ENCODE data around the gene PKP2. TPM values are rescaled to one million over a fixed set of nuclear protein-coding genes. Genes with fewer than 3 reads are reported as not detected.
"Not testable (repeated sequence)": the region's sequence is repeated elsewhere in the genome, so short reads cannot be mapped to it uniquely, and the experiment has no call there.

The PKP2 gene
- polyA plus RNA-seq, 3 donors, result 21.0 to 23.4 (median 21.7) TPM

GRCh38 chr12:32902287-32902997 lies 5.9 kb upstream of the PKP2 start:
- DNase-seq, result no peak

GRCh38 chr12:32901553-32901952 lies 5.0 kb upstream of the PKP2 start:
- no peak for DNase-seq

DNA sequence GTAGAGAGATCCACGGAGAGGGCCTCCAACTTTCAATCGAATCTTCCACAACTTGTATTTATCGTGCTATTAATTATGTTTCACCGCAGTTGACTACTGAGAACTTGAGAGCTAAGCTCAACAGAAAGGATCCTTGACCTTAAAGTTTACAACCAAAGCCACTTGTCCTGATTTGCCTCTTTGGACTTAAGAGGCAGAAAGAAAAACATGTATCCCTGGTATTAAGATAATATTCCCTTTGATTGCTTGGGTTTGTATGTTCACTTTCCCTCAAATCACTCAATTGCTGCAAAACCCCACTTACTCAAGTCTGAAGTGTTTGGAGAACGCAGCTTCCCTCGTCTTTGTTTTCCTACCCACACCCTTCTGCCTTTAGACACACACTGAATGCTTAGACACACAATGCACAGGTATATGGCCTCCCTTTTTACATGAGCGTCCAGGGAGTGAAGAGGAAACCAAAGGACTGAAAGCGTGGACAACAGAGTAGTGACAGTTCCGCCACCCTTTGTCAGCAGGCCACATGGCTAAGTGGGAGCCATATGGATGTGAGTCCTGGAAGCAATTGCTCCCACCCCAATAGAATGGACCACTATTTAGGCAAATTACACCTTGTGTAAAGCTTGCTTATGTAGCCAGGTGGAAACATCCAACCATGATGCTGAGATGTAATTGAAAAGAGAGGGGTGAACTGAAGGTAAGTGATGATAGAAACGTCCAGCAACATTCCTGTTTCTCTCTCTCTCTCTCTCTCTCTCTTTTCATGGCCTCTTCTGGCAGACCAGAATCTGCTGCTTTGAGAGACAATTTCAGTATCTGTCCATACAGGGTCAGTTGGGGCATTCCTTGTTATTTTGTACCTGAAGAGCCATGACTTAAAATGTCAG lies 1.4 kb upstream of the PKP2 start:
- DNase-seq, result no peak

GRCh38 chr12:32897281-32897610 lies 669 bp upstream of the PKP2 start:
- no peak for DNase-seq

- no peak for DNase-seq
These were observed 717 bp downstream of the PKP2 start for GRCh38 chr12:32895688-32896431.

GRCh38 chr12:32894566-32894965 lies 2.0 kb downstream of the PKP2 start:
- DNase-seq, result no peak

DNA sequence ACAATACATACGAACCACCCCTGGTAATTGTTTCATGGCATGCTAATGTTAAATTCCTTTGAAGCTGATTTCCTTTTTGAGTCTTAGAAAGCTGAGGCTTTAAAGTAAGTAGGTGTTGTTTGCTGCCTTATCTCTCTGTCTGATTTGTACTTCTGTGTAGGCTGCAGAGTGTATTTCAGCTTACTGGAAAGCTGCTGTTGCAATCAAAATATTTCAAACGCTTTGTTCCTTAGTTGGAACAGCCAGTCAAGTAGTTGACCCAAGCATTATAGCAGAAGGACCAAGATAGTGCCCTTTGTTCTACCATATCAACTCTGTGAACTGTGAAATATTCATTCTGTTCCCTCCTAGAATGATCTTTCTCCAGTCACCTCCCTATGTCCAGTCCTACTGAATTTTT lies 3.1 kb downstream of the PKP2 start:
- no peak for DNase-seq

DNA sequence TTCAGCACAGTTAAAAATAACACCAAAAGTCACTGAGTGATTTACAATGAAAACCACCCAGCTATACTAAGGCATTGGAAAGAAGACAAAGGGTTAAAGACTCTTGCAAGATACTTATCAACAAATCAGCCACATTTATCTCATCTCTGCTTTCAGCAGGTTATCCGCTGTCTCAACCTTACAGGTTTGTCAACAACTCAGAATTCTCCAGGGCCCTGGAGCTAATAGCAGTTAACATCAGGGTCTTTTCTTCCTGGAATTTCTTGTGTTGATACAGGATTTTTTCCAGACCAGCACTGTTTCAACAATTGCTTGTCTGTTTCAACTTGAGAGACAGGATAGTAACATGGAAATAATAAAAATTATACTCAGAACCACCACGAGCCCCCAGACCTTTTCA lies 3.5 kb downstream of the PKP2 start:
- DNase-seq, result no peak

DNA sequence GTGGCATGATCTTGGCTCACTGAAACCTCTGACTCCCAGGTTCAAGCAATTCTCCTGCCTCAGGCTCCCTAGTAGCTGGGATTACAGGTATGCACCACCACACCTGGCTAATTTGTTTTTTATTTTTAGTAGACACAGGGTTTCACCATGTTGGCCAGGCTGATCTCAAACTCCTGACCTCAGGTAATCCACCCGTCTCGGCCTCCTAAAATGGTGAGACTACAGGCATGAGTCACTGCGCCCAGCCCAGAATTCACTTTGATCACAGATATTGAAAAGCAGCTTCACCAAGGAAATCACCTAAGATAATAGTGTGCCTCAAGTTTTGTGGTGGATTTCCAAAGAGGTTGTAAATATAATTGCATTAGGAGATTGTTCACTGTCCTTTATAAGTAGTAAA lies 4.2 kb downstream of the PKP2 start:
- DNase-seq, result not testable (repeated sequence)

GRCh38 chr12:32891956-32892355 lies 4.6 kb downstream of the PKP2 start:
- DNase-seq, result no peak

GRCh38 chr12:32891526-32891925 lies 5.1 kb downstream of the PKP2 start:
- no peak for DNase-seq

DNA sequence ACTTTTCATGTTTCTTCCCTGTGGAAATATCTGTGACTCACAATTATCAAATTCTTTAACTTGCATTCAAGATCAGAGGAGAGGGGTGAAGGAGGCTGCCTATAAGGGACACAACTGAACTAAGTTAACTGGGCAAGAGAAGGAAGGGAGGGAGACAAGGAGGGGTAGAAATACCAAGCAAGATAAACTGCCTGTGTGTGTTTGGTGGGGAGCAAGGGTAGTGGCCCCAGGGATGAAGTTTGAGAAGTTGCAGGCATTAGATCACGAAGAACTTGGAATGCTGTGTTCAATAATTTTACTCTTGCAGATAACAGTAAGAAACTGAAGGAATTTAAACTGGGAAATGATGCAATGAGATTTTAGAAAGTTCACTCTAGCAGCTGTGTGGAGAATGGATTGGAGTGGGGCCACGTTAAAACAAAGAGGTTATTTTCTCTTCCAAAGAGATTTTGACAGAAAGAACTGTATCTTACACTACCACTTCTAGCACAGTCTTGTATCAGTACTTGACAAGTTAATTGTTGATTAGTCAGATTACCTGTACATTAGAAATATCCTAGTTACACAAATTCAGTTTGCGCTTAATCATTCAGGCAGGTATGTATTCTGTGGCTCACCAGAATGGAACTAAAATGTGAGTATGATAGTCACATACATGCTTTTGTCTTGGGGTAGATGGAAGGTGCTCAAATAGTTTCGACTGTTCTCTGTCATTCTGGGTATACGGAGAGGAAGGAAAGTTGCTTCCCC lies 7.4 kb downstream of the PKP2 start:
- DNase-seq, result no peak

GRCh38 chr12:32887058-32887457 lies 9.5 kb downstream of the PKP2 start:
- no peak for DNase-seq

DNA sequence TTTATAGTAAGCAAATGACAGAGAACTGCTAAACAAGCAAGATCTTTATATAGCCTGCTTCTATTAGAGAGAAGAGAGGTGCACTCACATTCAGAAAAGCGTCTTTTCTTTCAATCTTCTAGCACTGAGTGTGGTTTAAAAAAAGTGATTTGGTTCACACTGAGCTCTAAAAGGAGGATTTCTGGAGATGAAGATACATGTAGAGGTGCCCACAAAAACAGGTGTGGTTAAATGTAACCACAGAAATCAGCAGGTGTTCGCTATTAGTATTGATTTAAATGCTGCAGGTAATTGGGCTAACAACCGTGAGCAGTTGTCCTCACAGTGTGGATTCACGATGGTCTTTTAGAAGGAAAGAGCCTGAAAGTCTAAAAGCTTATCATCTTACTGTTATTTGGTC lies 10.7 kb downstream of the PKP2 start:
- DNase-seq, result no peak

DNA sequence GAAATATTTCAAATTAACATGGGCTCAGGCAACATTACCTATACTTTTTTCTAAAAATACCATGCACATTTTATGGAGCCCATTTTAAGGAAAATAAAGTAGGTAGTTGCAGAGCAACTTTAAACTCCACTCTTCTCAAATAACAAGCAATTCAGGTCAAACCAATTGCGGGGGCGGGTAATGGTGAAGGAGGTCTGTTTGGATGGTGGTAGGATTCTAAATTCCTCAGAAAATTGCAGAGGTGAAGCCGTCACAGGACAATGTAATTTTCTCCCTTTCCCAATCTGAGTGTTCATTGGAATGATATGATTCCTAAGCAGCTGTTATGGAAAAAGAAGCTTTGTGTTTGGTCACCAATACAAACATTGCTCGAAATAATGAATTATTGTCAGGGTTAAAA lies 11.6 kb downstream of the PKP2 start:
- DNase-seq, result no peak

DNA sequence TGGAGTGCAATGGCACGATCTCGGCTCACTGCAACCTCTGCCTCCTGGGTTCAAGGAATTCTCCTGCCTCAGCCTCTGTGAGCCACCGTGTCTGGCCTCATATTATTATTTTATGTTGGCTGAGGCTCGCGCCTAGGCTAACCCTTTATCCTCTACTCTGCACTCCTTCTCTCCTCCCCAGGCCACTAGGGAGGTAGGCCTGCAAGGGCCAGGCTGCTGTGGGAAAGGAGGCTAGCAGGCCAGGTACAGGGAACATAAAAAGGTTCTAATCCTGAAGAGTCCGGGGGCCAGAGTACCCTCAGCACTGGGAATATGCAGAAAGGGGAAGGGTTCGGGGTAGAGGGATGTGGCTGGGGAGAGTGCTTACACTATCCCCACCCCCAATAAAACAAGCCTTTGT lies 14.9 kb downstream of the PKP2 start:
- DNase-seq, result no peak

DNA sequence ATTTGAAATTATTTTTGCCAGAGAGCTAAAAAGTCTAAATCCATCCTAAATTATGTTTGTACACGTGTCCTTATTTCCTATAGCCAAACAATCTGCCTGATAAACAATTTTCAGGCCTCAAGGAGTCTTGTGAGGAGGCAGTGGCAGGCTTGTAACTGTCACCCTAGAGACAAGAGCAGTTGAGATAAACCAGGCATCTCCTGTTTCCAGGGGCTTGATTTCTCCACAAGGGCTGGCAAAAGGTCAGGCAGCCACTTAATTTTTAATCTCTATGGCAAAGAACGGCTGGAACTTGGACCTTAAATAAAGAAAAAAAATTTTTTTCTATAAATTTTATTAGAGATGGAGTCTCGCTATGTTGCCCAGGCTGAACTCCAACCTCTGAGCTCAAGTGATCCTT lies 15.5 kb downstream of the PKP2 start:
- no peak for DNase-seq

GRCh38 chr12:32879066-32879465 lies 17.5 kb downstream of the PKP2 start:
- not testable (repeated sequence) for DNase-seq

DNA sequence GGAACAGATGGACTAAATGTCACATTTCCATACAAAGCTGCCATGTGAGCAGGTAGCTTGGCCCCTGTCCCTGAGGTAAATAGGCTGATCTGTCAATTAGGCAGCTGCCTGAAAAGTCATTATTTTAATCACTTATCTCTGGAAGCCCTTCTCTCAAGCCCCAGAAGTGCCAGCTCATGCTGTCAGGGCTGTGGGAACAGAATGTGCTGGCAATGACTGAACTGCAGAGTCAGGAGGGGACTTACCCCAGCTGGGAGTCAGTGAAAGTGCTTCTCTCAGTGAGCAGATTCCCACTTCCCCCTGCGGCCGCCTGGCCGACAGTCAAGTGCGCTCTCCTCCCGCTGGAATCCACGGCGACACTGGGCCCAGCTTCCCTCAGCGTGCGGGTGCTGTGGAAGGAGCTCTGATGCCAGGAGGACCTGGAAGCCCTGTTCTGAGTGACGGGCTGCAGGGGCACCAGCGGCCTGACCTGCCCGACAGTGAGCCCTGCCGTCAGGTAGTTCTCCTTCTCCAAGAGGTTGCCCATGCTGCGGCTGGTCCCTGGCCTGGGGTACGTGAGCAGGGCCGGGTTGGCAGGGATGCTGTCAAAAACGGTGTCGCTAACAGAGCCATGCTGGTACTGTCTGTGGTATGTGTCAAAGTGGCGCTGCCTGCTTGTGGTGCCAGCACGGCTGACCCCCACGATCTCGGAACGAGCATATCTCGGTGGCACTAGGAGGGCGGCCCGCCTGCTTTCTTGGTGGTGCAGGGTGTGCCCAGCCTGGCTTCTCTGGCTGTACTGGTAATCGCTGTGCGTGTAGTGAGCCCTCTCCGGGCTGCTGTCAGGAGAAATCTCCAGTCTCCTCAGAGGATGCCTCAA lies 18.7 kb downstream of the PKP2 start:
- no peak for DNase-seq

DNA sequence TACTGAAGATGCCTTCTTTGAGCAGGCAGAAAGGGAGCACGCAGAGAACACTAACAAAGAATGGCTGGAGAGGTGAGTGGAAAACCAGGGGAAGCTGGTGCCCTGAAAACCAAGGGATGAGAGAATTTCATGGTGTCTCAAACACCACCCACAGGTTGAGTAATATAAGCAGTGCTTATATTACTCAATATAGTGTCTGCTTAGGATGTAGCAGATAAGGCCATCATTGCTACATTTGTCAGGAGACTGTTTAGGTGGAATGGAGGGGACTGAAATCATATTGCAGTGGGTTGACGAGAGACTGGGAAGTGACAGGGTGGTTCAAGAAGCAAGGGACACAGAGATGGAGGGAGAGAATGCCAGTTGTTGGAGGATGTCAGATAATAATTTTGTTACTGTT lies 20.6 kb downstream of the PKP2 start:
- no peak for DNase-seq

- no peak for DNase-seq
These were observed 21.6 kb downstream of the PKP2 start for GRCh38 chr12:32874975-32875374.

Measured in renal pelvis (tissue), 4 donors.